ENCODE results near the gene PDLIM4.

Gene PDLIM4

GRCh38 chr5:132239776-132240175, 17.7 kb upstream of the PDLIM4 start:
- DNase-seq (ENCODE audit: low read depth, low spot score): no peak
- H3K27me3 ChIP-seq (ENCODE audit: insufficient read depth, insufficient read length): no peaks in the 10 kb centered on the region
- no peaks in the 10 kb centered on the region for H3K36me3 ChIP-seq (ENCODE audit: insufficient read depth, insufficient read length, low read length)
- H3K4me1 ChIP-seq (ENCODE audit: insufficient read depth, insufficient read length): peaks cover 6% of the 10 kb centered on the region
- H3K9ac ChIP-seq (ENCODE audit: insufficient read length, low read depth): no peak overlapping the region
- peaks cover 6% of the 10 kb centered on the region; the same call in 1 of the 2 replicates for H3K9me3 ChIP-seq (ENCODE audit: insufficient read depth, low read length)
- TF ChIP-seq SUZ12 (IDR thresholded peaks at IDR 0.05; ENCODE audit: extremely low read depth, insufficient read depth, insufficient read length) (no peak), ZNF274 (IDR thresholded peaks at IDR 0.05; ENCODE audit: low read depth, low read length) (no peak), YY1 (IDR thresholded peaks at IDR 0.05; ENCODE audit: insufficient read depth, insufficient read length) (no peak)
- H3K4me3 ChIP-seq (ENCODE audit: insufficient read length, low read depth): no peak overlapping the region

GRCh38 chr5:132243366-132243977, 14.0 kb upstream of the PDLIM4 start:
- Histone ChIP-seq H3K9me3 (ENCODE audit: insufficient read depth, low read length) (peaks cover 6% of the 10 kb centered on the region; the same call in 1 of the 2 replicates), H3K9ac (ENCODE audit: insufficient read length, low read depth) (no peak overlapping the region), H3K4me3 (ENCODE audit: insufficient read length, low read depth) (no peak overlapping the region), H3K4me1 (ENCODE audit: insufficient read depth, insufficient read length) (peaks cover 6% of the 10 kb centered on the region), H3K27me3 (ENCODE audit: insufficient read depth, insufficient read length) (no peaks in the 10 kb centered on the region), H3K36me3 (ENCODE audit: insufficient read depth, insufficient read length, low read length) (no peaks in the 10 kb centered on the region)
- no peak for DNase-seq (ENCODE audit: low read depth, low spot score)
- TF ChIP-seq SUZ12 (IDR thresholded peaks at IDR 0.05; ENCODE audit: extremely low read depth, insufficient read depth, insufficient read length): no peak
- TF ChIP-seq YY1 (IDR thresholded peaks at IDR 0.05; ENCODE audit: insufficient read depth, insufficient read length): no peak
- TF ChIP-seq ZNF274 (IDR thresholded peaks at IDR 0.05; ENCODE audit: low read depth, low read length): no peak

GRCh38 chr5:132245593-132245992, 11.9 kb upstream of the PDLIM4 start:
- DNase-seq (ENCODE audit: low read depth, low spot score): no peak
- no peak for TF ChIP-seq YY1 (IDR thresholded peaks at IDR 0.05; ENCODE audit: insufficient read depth, insufficient read length)
- no peak for TF ChIP-seq SUZ12 (IDR thresholded peaks at IDR 0.05; ENCODE audit: extremely low read depth, insufficient read depth, insufficient read length)
- no peak for TF ChIP-seq ZNF274 (IDR thresholded peaks at IDR 0.05; ENCODE audit: low read depth, low read length)

GRCh38 chr5:132246806-132247205, 10.7 kb upstream of the PDLIM4 start:
- Histone ChIP-seq H3K9me3 (ENCODE audit: insufficient read depth, low read length) (peaks cover 6% of the 10 kb centered on the region; the same call in 1 of the 2 replicates), H3K4me1 (ENCODE audit: insufficient read depth, insufficient read length) (peaks cover 6% of the 10 kb centered on the region), H3K9ac (ENCODE audit: insufficient read length, low read depth) (no peak overlapping the region), H3K36me3 (ENCODE audit: insufficient read depth, insufficient read length, low read length) (no peaks in the 10 kb centered on the region), H3K27me3 (ENCODE audit: insufficient read depth, insufficient read length) (no peaks in the 10 kb centered on the region), H3K4me3 (ENCODE audit: insufficient read length, low read depth) (no peak overlapping the region)
- no peak for DNase-seq (ENCODE audit: low read depth, low spot score)
- no peak for TF ChIP-seq ZNF274 (IDR thresholded peaks at IDR 0.05; ENCODE audit: low read depth, low read length)
- TF ChIP-seq SUZ12 (IDR thresholded peaks at IDR 0.05; ENCODE audit: extremely low read depth, insufficient read depth, insufficient read length): no peak
- TF ChIP-seq YY1 (IDR thresholded peaks at IDR 0.05; ENCODE audit: insufficient read depth, insufficient read length): no peak

More at GRCh38 chr5:132245593-132245992, 11.9 kb upstream of the PDLIM4 start:
- Histone ChIP-seq H3K9ac (ENCODE audit: insufficient read length, low read depth) (no peak overlapping the region), H3K4me1 (ENCODE audit: insufficient read depth, insufficient read length) (peaks cover 6% of the 10 kb centered on the region), H3K4me3 (ENCODE audit: insufficient read length, low read depth) (no peak overlapping the region), H3K36me3 (ENCODE audit: insufficient read depth, insufficient read length, low read length) (no peaks in the 10 kb centered on the region), H3K9me3 (ENCODE audit: insufficient read depth, low read length) (peaks cover 6% of the 10 kb centered on the region; the same call in 1 of the 2 replicates), H3K27me3 (ENCODE audit: insufficient read depth, insufficient read length) (no peaks in the 10 kb centered on the region)

- Histone ChIP-seq H3K4me3 (ENCODE audit: insufficient read length, low read depth) (no peak overlapping the region), H3K9me3 (ENCODE audit: insufficient read depth, low read length) (no peaks in the 10 kb centered on the region), H3K27me3 (ENCODE audit: insufficient read depth, insufficient read length) (peaks cover 2% of the 10 kb centered on the region), H3K36me3 (ENCODE audit: insufficient read depth, insufficient read length, low read length) (no peaks in the 10 kb centered on the region), H3K9ac (ENCODE audit: insufficient read length, low read depth) (no peak overlapping the region), H3K4me1 (ENCODE audit: insufficient read depth, insufficient read length) (no peaks in the 10 kb centered on the region)
- DNase-seq (ENCODE audit: low read depth, low spot score): no peak
- TF ChIP-seq SUZ12 (IDR thresholded peaks at IDR 0.05; ENCODE audit: extremely low read depth, insufficient read depth, insufficient read length) (no peak), ZNF274 (IDR thresholded peaks at IDR 0.05; ENCODE audit: low read depth, low read length) (no peak), YY1 (IDR thresholded peaks at IDR 0.05; ENCODE audit: insufficient read depth, insufficient read length) (no peak)
These were observed 6.9 kb upstream of the PDLIM4 start for GRCh38 chr5:132250547-132250946.

GRCh38 chr5:132251220-132251725, 6.2 kb upstream of the PDLIM4 start:
- Histone ChIP-seq H3K4me3 (ENCODE audit: insufficient read length, low read depth) (no peak overlapping the region), H3K9ac (ENCODE audit: insufficient read length, low read depth) (no peak overlapping the region), H3K9me3 (ENCODE audit: insufficient read depth, low read length) (no peaks in the 10 kb centered on the region), H3K4me1 (ENCODE audit: insufficient read depth, insufficient read length) (no peaks in the 10 kb centered on the region), H3K36me3 (ENCODE audit: insufficient read depth, insufficient read length, low read length) (no peaks in the 10 kb centered on the region), H3K27me3 (ENCODE audit: insufficient read depth, insufficient read length) (peaks cover 8% of the 10 kb centered on the region)
- no peak for DNase-seq (ENCODE audit: low read depth, low spot score)
- TF ChIP-seq YY1 (IDR thresholded peaks at IDR 0.05; ENCODE audit: insufficient read depth, insufficient read length) (no peak), SUZ12 (IDR thresholded peaks at IDR 0.05; ENCODE audit: extremely low read depth, insufficient read depth, insufficient read length) (no peak), ZNF274 (IDR thresholded peaks at IDR 0.05; ENCODE audit: low read depth, low read length) (no peak)

GRCh38 chr5:132253008-132253441, 4.5 kb upstream of the PDLIM4 start:
- Histone ChIP-seq H3K36me3 (ENCODE audit: insufficient read depth, insufficient read length, low read length) (no peaks in the 10 kb centered on the region), H3K4me1 (ENCODE audit: insufficient read depth, insufficient read length) (peaks cover 3% of the 10 kb centered on the region), H3K9ac (ENCODE audit: insufficient read length, low read depth) (no peak overlapping the region), H3K9me3 (ENCODE audit: insufficient read depth, low read length) (no peaks in the 10 kb centered on the region), H3K4me3 (ENCODE audit: insufficient read length, low read depth) (no peak overlapping the region), H3K27me3 (ENCODE audit: insufficient read depth, insufficient read length) (peaks cover 15% of the 10 kb centered on the region)
- TF ChIP-seq YY1 (IDR thresholded peaks at IDR 0.05; ENCODE audit: insufficient read depth, insufficient read length) (no peak), ZNF274 (IDR thresholded peaks at IDR 0.05; ENCODE audit: low read depth, low read length) (no peak), SUZ12 (IDR thresholded peaks at IDR 0.05; ENCODE audit: extremely low read depth, insufficient read depth, insufficient read length) (no peak)
- DNase-seq (ENCODE audit: low read depth, low spot score): no peak

Measured in NT2/D1 (cell line).